GM12878 (cell line): ENCODE measurements around the gene SLC34A3. TPM values are rescaled to one million over a fixed set of nuclear protein-coding genes. Genes with fewer than 3 reads are reported as not detected.

Source experiments
- ATAC-seq: fragments of 200-7000 bp; cut with Tn5 transposase; 3 replicates; pipeline ENCODE4 v1.9.1; 2020; ENCODE audit warnings: mild to moderate bottlenecking, moderate library complexity
- BruUV-seq: library from RNA; stranded (reverse); fragments of 400-500 nt; replicated peaks from 2 replicates; lab custom pipeline; 2021; lab: Mats Ljungman, UMichigan
- CTCF ChIA-PET: fragments of 300-600 bp; sonication (Branson Sonifier 250); formaldehyde crosslinking; extraction: SDS; loops from one replicate; lab custom pipeline; 2021; ENCODE audit warnings: inconsistent platforms; lab: Yijun Ruan, JAX
- POLR2A ChIA-PET: fragments of 350-600 bp; formaldehyde crosslinking; extraction: SDS; loops from one replicate; lab custom pipeline; 2021; ENCODE audit warnings: inconsistent platforms; lab: Charles Lee
- RAD21 ChIA-PET: fragments of 300-600 bp; sonication (Branson Sonifier 250); formaldehyde crosslinking; loops from one replicate; lab custom pipeline; 2023; ENCODE audit warnings: antibody characterized with exemption; ENCODE audit not compliant: unreplicated experiment; lab: Charles Lee
- SMC1A ChIA-PET: fragments of 300-600 bp; sonication (Branson Sonifier 250); formaldehyde crosslinking; loops from one replicate; lab custom pipeline; 2023; ENCODE audit not compliant: unreplicated experiment, uncharacterized antibody; lab: Charles Lee
- DNase-seq: peaks from one replicate; pipeline ENCODE4 v3.0.0-alpha.2; 2011; ENCODE audit warnings: low read depth, low spot score
- FAIRE-seq: peaks from 3 replicates; lab custom pipeline; 2011; peaks lifted over from hg19 to GRCh38; lab: Jason Lieb, UNC
- H2AFZ ChIP-seq: 2 replicates; pipeline ENCODE4 v1.6.0; 2011; ENCODE audit warnings: low read depth, low read length, control low read depth; ENCODE audit not compliant: control insufficient read depth
- H3K27ac ChIP-seq: 2 replicates; pipeline ENCODE4 v1.5.1; 2011; ENCODE audit warnings: control low read depth; ENCODE audit not compliant: control insufficient read depth, insufficient read depth
- H3K27me3 ChIP-seq, 2 experiments: replicated peaks in 1 of 2; 2 replicates each; pipeline versions ENCODE4 v1.6.0 to v1.6.1; 2011; ENCODE audit warnings: low read length in 1 of 2; ENCODE audit not compliant: control insufficient read depth in 2 of 2, insufficient read depth in 2 of 2
- H3K36me3 ChIP-seq, 2 experiments: 2 replicates each; pipeline ENCODE4 v1.5.1; 2011; ENCODE audit warnings: low read length in 1 of 2; ENCODE audit not compliant: control insufficient read depth in 2 of 2, insufficient read depth in 2 of 2
- H3K4me1 ChIP-seq: 2 replicates; pipeline ENCODE4 v1.6.1; 2011; ENCODE audit warnings: mild to moderate bottlenecking, low read length, moderate library complexity, mixed read lengths; ENCODE audit not compliant: control insufficient read depth, insufficient read depth
- H3K4me2 ChIP-seq: 2 replicates; pipeline ENCODE4 v1.6.0; 2011; ENCODE audit warnings: control low read depth; ENCODE audit not compliant: control insufficient read depth, insufficient read depth
- H3K4me3 ChIP-seq: fragments of 200-600 bp; sonication (generic); 2 replicates; pipeline ENCODE4 v1.5.1; 2016
- H3K79me2 ChIP-seq: 2 replicates; pipeline ENCODE4 v1.6.0; 2011; ENCODE audit warnings: low read length; ENCODE audit not compliant: control insufficient read depth, insufficient read depth
- H3K9ac ChIP-seq: 2 replicates; pipeline ENCODE4 v1.8.0; 2011; ENCODE audit warnings: low read length, control low read depth, mixed read lengths; ENCODE audit not compliant: control insufficient read depth, insufficient read depth
- H3K9me3 ChIP-seq: replicated peaks from 3 replicates; pipeline ENCODE4 v1.5.1; 2011; ENCODE audit warnings: mild to moderate bottlenecking, low read length; ENCODE audit not compliant: control insufficient read depth, insufficient read depth
- H4K20me1 ChIP-seq: 2 replicates; pipeline ENCODE4 v1.6.0; 2011; ENCODE audit not compliant: control insufficient read depth, insufficient read depth
- ATF7 ChIP-seq: fragments of 450-650 bp; IDR thresholded peaks from 2 replicates; pipeline ENCODE4 v1.6.1; 2016; ENCODE audit warnings: low read depth, mild to moderate bottlenecking
- CHD4 ChIP-seq: fragments of 200-600 bp; sonication (generic); IDR thresholded peaks from 2 replicates; pipeline ENCODE4 v1.6.1; 2016; ENCODE audit warnings: mild to moderate bottlenecking
- HDAC6 ChIP-seq: fragments of 200-600 bp; sonication (generic); IDR thresholded peaks from one replicate; pipeline ENCODE4 v1.8.0; 2017; ENCODE audit warnings: antibody characterized with exemption; ENCODE audit not compliant: unreplicated experiment
- MTA3 ChIP-seq: IDR thresholded peaks from 2 replicates; pipeline ENCODE4 v1.6.1; 2012; ENCODE audit warnings: low read length, inconsistent platforms, borderline replicate concordance
- PAX8 ChIP-seq: fragments of 450-650 bp; IDR thresholded peaks from 2 replicates; pipeline ENCODE4 v1.6.1; 2017; ENCODE audit warnings: mild to moderate bottlenecking, moderate library complexity
- PML ChIP-seq: IDR thresholded peaks from 2 replicates; pipeline ENCODE4 v1.6.1; 2012; ENCODE audit warnings: low read length, inconsistent platforms
- YY1 ChIP-seq: IDR thresholded peaks from 2 replicates; pipeline ENCODE4 v1.6.1; 2011; ENCODE audit warnings: low read depth, mild to moderate bottlenecking, low read length
- WGBS: methylation state at CpG from one replicate; pipeline ENCODE4 v1.1.6; 2016; ENCODE audit warnings: low lambda C conversion rate; ENCODE audit not compliant: insufficient replicate concordance, insufficient coverage; ENCODE audit errors: missing lambda C conversion rate; 5-methylcytosine and 5-hydroxymethylcytosine counted together
- in situ Hi-C: fragments of 300-500 bp; cut with MboI; formaldehyde crosslinking; loops from 9 replicates; pipeline ENCODE4 v1.14.3; 2018; ENCODE audit warnings: mixed read lengths
- intact Hi-C: fragments of 100-400 bp; cut with micrococcal nuclease; formaldehyde crosslinking; loops from one replicate; pipeline ENCODE4 v1.14.2; 2022; ENCODE audit not compliant: unreplicated experiment
- polyA plus RNA-seq, 11 experiments: library from polyadenylated mRNA; depleted of rRNA in 4 of 11; unstranded in 6 of 11; stranded (reverse) in 5 of 11; fragments of >200 nt; fragmentation: Nextera tagmentation in 4 of 11; fragmentation: Illumina TruSeq in 1 of 11; extraction: Ambion mirVana in 4 of 11; extraction: Trizol in 1 of 11; gene quantifications; 1 replicate in 1 of 11; 2 replicates in 10 of 11; pipeline versions ENCODE4 v1.2.1 to v1.2.3, GENCODE V29; 2011 to 2016; ENCODE audit warnings: inconsistent platforms in 2 of 11, missing spikeins in 2 of 11, low read depth in 1 of 11
- total RNA-seq, 4 experiments: library from RNA; depleted of rRNA in 3 of 4; stranded (reverse); fragments of >200 nt in 3 of 4; fragmentation: Illumina TruSeq in 1 of 4; extraction: Trizol in 1 of 4; gene quantifications; 2 replicates each; pipeline versions ENCODE4 v1.2.1 to v1.2.3, GENCODE V29; 2013 to 2021
- TF ChIP-seq, protein P1 (sequence below): fragments of 450-650 bp; conservative IDR thresholded peaks from 2 replicates; pipeline ENCODE4 v1.6.1; 2017; ENCODE audit warnings: mild to moderate bottlenecking, moderate library complexity
- TF ChIP-seq, protein P2 (sequence below), 3 experiments: IDR thresholded peaks in 2 of 3; conservative IDR thresholded peaks in 1 of 3; 2 replicates each; pipeline ENCODE4 v1.5.1; 2011; ENCODE audit warnings: low read depth in 3 of 3, low read length in 3 of 3, mild to moderate bottlenecking in 3 of 3, control low read depth in 2 of 3, moderate library complexity in 2 of 3, inconsistent platforms in 1 of 3, mixed read lengths in 1 of 3; ENCODE audit not compliant: control insufficient read depth in 2 of 3, insufficient read depth in 1 of 3; ENCODE audit errors: extremely low read depth in 1 of 3

SLC34A3 gene
- total and polyA plus RNA-seq, 10 of the 15 experiments (the other 5 are each of a cell fraction or from before 2014, with no cell fraction given), result not detected

DNA sequence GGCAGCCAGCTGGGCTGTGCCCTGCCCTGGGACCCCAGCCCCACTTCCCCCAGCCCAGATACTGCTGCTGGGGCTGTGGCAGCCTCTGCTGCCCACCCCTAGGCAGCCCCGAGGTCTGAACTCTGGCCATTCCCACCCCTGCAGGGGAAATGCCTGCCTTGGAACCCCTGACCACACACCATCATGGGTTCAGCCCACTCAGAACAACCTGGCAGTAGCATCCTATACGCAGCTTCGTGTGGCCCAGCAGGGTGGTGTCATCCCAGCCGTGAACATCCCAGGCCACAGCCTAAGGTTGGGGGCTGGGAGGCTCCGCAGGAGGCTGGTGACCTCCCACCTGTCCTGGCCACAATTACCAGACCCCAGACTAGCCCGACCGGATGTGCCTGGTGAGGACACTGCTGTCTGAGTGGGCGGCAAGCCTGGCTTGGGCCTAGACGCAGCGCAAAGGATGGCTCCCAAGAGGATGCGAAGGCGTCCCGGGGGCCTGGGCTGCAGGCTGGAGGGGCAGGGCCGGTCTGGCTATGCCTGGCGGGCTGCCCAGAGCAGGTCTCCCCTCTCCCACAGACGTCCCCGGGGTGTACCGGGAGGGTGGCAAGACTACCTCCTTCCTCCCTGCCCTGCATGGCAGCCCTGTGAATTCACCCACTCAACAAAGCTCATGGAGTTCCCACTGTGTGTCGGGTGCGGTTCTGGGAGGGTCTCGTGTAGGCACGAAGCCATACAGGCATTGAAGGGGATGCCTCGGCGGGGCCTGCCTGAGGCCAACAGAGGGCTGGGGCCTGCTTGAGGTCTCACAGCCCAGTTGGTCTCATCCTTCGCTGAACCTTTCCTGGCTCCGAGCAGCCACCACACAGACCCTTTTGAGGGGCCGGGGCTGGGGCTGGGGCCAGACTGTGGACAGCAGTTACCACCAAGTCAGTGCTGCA lies 1.5 kb upstream of the SLC34A3 start (continued):
- no peak for TF ChIP-seq ATF7
- TF ChIP-seq YY1, result no peak
- TF ChIP-seq CHD4, result no peak
- TF ChIP-seq HDAC6, result no peak
- TF ChIP-seq PML, result no peak

DNA sequence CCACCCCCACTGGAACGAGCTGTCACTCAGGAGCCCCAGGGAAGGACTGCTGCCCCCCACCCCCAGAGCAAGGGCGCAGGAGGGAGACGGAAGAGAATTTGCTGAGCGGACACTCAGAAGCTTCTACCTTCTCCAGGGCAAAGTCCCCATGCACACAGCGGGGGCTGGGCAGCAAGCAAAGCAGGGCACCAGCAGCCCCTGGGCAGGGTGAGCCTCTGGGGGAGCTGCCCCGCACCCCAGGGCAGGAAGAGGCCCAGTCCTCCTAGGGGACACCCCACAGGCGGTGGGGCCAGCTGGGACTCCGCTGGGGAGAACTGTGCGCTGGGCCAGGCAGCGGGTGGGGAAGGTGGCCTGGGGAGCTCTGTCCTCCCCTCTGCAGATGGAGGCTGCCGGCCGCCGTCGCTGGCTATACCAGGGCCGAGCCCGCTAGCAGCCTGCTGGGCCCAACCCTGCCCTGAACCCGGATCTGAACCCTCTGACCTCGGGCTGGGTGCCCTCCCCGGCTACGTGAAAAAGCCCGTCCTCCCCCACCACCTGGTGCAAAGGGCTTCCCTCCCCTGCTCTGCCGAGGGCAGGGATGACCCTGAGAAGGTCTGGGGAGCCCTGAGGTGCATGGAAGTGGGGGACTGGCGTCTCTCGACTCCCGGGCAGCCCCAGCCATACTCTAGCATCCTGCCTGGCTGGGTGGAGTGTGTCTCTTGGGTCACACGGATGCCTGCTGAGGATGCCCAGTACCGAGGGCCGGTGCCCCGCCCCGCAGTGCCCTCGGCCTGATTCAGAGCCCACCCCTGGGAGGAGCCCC lies 597 bp upstream of the SLC34A3 start:
- ChIA-PET RAD21 (interaction anchor here (0.8 kb wide), 1 partner anchor 41 kb away, joined by 3 read pairs; the partner anchor contains the start of genes ANAPC2 and SSNA1), POLR2A (interaction anchor here (0.8 to 1.2 kb wide), 2 partner anchors 10 to 41 kb away, joined by 3 read pairs; partner anchors contain the start of genes SSNA1 and TUBB4B), CTCF (interaction anchor here (1.2 kb wide), 1 partner anchor 110 kb away, joined by 4 read pairs; no protein-coding TSS in a partner anchor)
- no peak overlapping the region for H3K4me3 ChIP-seq
- H4K20me1 ChIP-seq, result no peaks in the 10 kb centered on the region
- BruUV-seq, result no TSS peak
- no peaks in the 10 kb centered on the region for H3K9me3 ChIP-seq
- no peaks in the 10 kb centered on the region for H3K36me3 ChIP-seq
- no peak overlapping the region for H3K9ac ChIP-seq
- 30% methylated on average over 31 of the region's 31 CpGs for WGBS
- no peak overlapping the region for H2AFZ ChIP-seq
- ATAC-seq, result no peak
- in situ Hi-C loops, result loop anchor here (5.0 kb wide), 1 partner anchor 108 kb away; no protein-coding TSS in a partner anchor
- H3K4me2 ChIP-seq, result no peak overlapping the region
- TF ChIP-seq ATF7 (no peak), MTA3 (no peak), PAX8 (no peak)
- TF ChIP-seq, protein P1, sequence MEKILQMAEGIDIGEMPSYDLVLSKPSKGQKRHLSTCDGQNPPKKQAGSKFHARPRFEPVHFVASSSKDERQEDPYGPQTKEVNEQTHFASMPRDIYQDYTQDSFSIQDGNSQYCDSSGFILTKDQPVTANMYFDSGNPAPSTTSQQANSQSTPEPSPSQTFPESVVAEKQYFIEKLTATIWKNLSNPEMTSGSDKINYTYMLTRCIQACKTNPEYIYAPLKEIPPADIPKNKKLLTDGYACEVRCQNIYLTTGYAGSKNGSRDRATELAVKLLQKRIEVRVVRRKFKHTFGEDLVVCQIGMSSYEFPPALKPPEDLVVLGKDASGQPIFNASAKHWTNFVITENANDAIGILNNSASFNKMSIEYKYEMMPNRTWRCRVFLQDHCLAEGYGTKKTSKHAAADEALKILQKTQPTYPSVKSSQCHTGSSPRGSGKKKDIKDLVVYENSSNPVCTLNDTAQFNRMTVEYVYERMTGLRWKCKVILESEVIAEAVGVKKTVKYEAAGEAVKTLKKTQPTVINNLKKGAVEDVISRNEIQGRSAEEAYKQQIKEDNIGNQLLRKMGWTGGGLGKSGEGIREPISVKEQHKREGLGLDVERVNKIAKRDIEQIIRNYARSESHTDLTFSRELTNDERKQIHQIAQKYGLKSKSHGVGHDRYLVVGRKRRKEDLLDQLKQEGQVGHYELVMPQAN, result no peak
- TF ChIP-seq, protein P2, sequence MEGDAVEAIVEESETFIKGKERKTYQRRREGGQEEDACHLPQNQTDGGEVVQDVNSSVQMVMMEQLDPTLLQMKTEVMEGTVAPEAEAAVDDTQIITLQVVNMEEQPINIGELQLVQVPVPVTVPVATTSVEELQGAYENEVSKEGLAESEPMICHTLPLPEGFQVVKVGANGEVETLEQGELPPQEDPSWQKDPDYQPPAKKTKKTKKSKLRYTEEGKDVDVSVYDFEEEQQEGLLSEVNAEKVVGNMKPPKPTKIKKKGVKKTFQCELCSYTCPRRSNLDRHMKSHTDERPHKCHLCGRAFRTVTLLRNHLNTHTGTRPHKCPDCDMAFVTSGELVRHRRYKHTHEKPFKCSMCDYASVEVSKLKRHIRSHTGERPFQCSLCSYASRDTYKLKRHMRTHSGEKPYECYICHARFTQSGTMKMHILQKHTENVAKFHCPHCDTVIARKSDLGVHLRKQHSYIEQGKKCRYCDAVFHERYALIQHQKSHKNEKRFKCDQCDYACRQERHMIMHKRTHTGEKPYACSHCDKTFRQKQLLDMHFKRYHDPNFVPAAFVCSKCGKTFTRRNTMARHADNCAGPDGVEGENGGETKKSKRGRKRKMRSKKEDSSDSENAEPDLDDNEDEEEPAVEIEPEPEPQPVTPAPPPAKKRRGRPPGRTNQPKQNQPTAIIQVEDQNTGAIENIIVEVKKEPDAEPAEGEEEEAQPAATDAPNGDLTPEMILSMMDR (IDR thresholded peaks at IDR 0.05 in 2 of 3, conservative IDR thresholded peaks at IDR 0.05 in 1 of 3; ENCODE audit: control insufficient read depth in 2 of 3, extremely low read depth in 1 of 3, insufficient read depth in 1 of 3, low read depth in 3 of 3, low read length in 3 of 3), result no peak
- TF ChIP-seq, all 136 proteins: peak for 0
- SMC1A ChIA-PET, result no interaction called here
- intact Hi-C loops, result loop anchor here (10.0 kb wide), 1 partner anchor 185 kb away; the partner anchor contains the start of gene NPDC1
- Histone ChIP-seq H3K27ac (no peak overlapping the region), H3K4me1 (peaks cover 1% of the 10 kb centered on the region; the same call in 1 of the 2 replicates), H3K79me2 (no peaks in the 10 kb centered on the region), H3K27me3 (no peaks in the 10 kb centered on the region)
- FAIRE-seq (no peak), DNase-seq (no peak)
